Activated CD4-positive, alpha-beta T cell treated with anti-CD3 and anti-CD28 coated beads, Interleukin-2, amount 50 U/mL, for 1 hour (primary cell): ENCODE results near the gene JAZF1.

Experiments
- DNase-seq: peaks from one replicate; pipeline ENCODE4 v3.0.0-alpha.2; 2020

The JAZF1 gene

GRCh38 chr7:28132959-28133870 lies 47.4 kb downstream of the JAZF1 start:
- no peak for DNase-seq

- DNase-seq = no peak
Observed at GRCh38 chr7:28130277-28130676, 50.3 kb downstream of the JAZF1 start.

GRCh38 chr7:28128608-28129007 lies 52.0 kb downstream of the JAZF1 start:
- no peak for DNase-seq

- no peak for DNase-seq
Observed at GRCh38 chr7:28126410-28127041, 54.1 kb downstream of the JAZF1 start.

GRCh38 chr7:28125431-28126409 lies 54.9 kb downstream of the JAZF1 start:
- DNase-seq = no peak

- DNase-seq = no peak
Observed at GRCh38 chr7:28124413-28124812, 56.2 kb downstream of the JAZF1 start.

GRCh38 chr7:28123752-28124151 lies 56.8 kb downstream of the JAZF1 start:
- no peak for DNase-seq

- DNase-seq = no peak
Observed at GRCh38 chr7:28121496-28121895, 59.1 kb downstream of the JAZF1 start.

GRCh38 chr7:28116041-28116440 lies 64.6 kb downstream of the JAZF1 start:
- DNase-seq = no peak

- no peak for DNase-seq
Observed at GRCh38 chr7:28115261-28115660, 65.3 kb downstream of the JAZF1 start.

GRCh38 chr7:28114056-28114455 lies 66.5 kb downstream of the JAZF1 start:
- no peak for DNase-seq

GRCh38 chr7:28112883-28113540 lies 67.6 kb downstream of the JAZF1 start:
- DNase-seq = no peak

- no peak for DNase-seq
Observed at GRCh38 chr7:28112467-28112866, 68.1 kb downstream of the JAZF1 start.

GRCh38 chr7:28112012-28112411 lies 68.6 kb downstream of the JAZF1 start:
- no peak for DNase-seq

- DNase-seq = no peak
Observed at GRCh38 chr7:28110427-28111012, 70.1 kb downstream of the JAZF1 start.

- no peak for DNase-seq
Observed at GRCh38 chr7:28108747-28109146, 71.8 kb downstream of the JAZF1 start.

- DNase-seq = no peak
Observed at GRCh38 chr7:28107960-28108359, 72.6 kb downstream of the JAZF1 start.

- no peak for DNase-seq
Observed at GRCh38 chr7:28106321-28106829, 74.2 kb downstream of the JAZF1 start.

- no peak for DNase-seq
Observed at GRCh38 chr7:28105234-28105633, 75.4 kb downstream of the JAZF1 start.

GRCh38 chr7:28104811-28105210 lies 75.8 kb downstream of the JAZF1 start:
- DNase-seq = no peak

GRCh38 chr7:28104041-28104541 lies 76.5 kb downstream of the JAZF1 start:
- no peak for DNase-seq

GRCh38 chr7:28102797-28103196 lies 77.8 kb downstream of the JAZF1 start:
- DNase-seq = no peak
